Fibroblast of mammary gland (primary cell): ENCODE results near the gene STAT5B.

ENCODE experiments used
- DNase-seq: peaks from one replicate; pipeline ENCODE4 v3.0.0-alpha.2; 2010; ENCODE audit warnings: low read depth
- H3K4me3 ChIP-seq: 2 replicates; pipeline ENCODE4 v1.5.1; 2011; ENCODE audit warnings: low read depth, mild to moderate bottlenecking, low read length, moderate library complexity; ENCODE audit not compliant: control insufficient read depth
- TF ChIP-seq, protein P1 (sequence below): conservative IDR thresholded peaks from 2 replicates; pipeline ENCODE4 v1.5.1; 2011; ENCODE audit warnings: low read depth, low read length, inconsistent platforms; ENCODE audit not compliant: control insufficient read depth, insufficient read depth

The STAT5B gene

DNA sequence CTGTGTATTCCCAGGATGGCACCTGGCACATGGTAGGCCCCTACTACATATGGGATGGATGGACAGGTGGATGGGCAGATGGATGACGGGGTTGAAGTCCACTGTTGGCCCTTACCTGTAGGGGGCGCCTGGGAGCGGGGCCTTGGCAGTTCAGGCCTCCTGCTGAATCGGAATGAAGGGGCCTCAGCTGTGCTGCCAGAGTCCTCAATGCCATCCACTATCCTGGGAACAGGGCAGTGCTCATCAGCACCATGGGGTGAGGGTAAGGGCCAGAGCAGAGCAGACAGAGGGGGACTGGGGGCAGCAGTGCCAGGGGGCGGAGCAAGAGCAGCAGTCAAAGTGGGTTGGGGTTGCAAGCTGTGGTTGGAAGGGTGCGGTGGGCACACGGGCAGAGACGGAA lies 113.1 kb downstream of the STAT5B start:
- no peak for DNase-seq
- TF ChIP-seq, protein P1, sequence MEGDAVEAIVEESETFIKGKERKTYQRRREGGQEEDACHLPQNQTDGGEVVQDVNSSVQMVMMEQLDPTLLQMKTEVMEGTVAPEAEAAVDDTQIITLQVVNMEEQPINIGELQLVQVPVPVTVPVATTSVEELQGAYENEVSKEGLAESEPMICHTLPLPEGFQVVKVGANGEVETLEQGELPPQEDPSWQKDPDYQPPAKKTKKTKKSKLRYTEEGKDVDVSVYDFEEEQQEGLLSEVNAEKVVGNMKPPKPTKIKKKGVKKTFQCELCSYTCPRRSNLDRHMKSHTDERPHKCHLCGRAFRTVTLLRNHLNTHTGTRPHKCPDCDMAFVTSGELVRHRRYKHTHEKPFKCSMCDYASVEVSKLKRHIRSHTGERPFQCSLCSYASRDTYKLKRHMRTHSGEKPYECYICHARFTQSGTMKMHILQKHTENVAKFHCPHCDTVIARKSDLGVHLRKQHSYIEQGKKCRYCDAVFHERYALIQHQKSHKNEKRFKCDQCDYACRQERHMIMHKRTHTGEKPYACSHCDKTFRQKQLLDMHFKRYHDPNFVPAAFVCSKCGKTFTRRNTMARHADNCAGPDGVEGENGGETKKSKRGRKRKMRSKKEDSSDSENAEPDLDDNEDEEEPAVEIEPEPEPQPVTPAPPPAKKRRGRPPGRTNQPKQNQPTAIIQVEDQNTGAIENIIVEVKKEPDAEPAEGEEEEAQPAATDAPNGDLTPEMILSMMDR, result peak; percentile 38
- no peak overlapping the region for H3K4me3 ChIP-seq

DNA sequence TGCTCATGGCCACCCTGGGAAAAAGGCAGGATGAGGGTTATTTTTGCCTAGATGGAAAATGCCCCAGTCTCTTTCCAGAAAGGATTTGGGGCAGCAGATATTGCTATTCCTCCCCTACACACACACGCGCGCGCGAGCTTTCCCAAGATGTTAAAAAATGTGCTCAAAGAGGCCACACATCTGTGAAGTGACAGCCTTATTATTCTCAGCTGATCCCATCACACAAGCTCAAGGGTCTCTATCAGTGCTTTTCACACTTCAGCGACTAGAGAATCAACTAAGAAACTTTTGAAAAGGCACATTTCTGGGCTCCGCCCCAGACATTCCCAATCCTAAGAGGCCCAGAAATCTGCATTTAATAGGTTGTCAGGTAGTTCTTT lies 115.7 kb downstream of the STAT5B start:
- DNase-seq, result no peak
- H3K4me3 ChIP-seq, result no peak overlapping the region
- TF ChIP-seq, protein P1, result no peak

DNA sequence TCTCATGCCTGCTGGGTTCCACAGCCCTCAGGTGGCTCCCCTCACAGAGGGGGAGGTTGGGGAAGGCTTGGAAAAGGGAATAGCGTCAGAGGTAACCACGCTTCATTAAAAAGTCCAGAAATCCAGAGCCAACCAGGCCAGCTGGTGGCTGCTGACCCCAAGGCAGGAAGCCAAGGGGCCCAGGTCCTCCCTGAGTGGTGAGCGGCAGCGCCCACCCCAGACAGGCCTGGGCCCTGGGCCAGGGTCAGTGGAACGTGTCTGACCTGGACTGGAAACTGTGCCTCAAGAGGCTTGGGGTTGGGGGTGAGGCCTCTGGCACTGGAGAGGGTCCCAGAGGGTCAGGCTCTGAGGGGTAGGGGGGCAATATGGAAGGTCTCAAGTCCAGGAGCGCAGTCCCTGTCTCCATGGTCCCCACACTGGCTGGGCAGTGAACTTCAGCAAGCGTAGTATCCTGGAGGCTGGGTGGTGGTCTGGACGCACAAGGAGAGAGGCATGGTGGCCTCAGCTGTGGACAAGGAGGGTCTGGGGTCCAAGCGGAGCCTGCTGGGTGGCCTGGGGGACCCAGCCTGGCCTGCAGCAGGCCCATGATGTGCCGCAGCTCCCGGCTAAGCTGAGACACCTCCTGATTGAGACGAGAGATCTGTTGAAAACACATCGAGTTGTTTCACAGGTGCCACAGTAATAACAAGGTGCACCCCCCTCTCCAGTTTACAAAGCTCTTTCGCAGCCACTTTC lies 116.2 kb downstream of the STAT5B start:
- TF ChIP-seq, protein P1, result no peak
- no peak for DNase-seq
- H3K4me3 ChIP-seq, result no peak overlapping the region

DNA sequence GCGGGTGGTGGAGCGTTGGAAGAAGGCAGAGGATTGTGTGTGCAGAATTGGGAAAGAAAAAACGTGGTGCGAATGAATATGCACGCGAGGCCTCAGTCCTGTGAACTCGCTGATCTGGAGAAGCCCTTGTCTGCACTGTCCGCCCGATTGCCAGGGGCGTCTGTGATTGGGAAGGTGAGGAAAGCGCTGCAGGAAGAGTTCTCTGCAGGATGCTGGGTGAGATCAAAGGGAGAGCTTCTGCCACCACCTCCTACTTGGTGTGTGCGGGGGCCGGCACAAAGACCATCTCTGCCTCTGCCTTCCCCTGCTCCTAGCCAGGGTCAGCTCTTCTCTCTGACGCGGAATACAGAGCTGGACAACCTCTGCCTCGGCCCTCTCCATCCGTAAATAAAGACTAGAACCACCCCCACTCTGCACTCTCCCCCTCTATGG lies 120.6 kb downstream of the STAT5B start:
- no peak for DNase-seq
- TF ChIP-seq, protein P1, result no peak
- peak overlapping the region; percentile 52 for H3K4me3 ChIP-seq

DNA sequence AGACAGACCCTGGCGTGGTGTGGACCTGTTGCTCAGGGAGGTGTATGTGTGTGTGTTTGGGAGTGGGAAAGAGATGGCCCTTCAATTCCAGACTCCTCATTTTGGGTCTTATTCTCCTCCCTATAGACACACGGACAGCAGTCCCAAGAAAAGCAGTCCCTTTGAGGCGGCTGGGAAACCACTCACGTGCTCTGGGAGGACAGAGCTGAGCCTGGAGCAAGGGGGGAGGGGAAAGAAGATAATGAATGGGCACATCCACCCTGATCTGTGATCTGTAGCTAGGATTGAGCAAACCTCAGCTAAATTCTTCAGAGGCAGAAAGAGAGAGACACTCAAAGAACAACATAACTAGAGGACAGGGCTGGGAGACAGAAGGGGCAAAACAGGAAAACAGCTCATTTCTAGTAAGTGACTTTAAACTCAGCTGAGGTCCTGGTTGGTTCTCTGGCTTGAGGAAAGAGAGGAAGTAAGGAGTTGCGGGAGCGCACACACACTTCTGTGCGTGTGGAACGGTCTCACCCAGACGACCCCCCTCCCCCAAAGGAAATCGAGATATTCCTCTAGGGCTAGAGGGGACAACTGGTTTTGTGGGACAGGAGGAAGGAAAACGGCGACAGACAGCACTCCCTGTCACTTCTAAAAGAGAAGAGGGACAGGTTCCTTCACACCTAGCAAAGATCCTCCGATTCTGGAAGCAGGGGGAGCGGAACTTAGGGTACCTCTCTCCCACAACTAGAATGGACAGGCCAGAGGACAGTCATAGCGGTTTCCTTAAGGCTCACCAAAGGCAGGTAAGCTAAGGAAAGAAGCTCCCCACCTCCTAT lies 122.1 kb downstream of the STAT5B start:
- TF ChIP-seq, protein P1, result no peak
- peak overlapping the region; percentile 100 for H3K4me3 ChIP-seq
- DNase-seq, result peak; percentile 21
